HEK293 (cell line): ENCODE measurements around the gene METTL1.
A peak's percentile ranks its signal among the peaks of the same experiment; 100 is the strongest.

Experiments used
- GFI1B ChIP-seq: fragments of 450-650 bp; formaldehyde crosslinking; IDR thresholded peaks from 2 replicates; pipeline ENCODE4 v1.5.1; 2016; ENCODE audit warnings: missing biosample characterization, missing genetic modification characterization
- KLF10 ChIP-seq: fragments of 450-650 bp; IDR thresholded peaks from 2 replicates; pipeline ENCODE4 v1.5.1; 2018; ENCODE audit warnings: missing biosample characterization, mild to moderate bottlenecking, missing genetic modification characterization
- KLF16 ChIP-seq: fragments of 450-650 bp; formaldehyde crosslinking; IDR thresholded peaks from 2 replicates; pipeline ENCODE4 v1.5.1; 2017; ENCODE audit warnings: missing biosample characterization, missing genetic modification characterization
- KLF9 ChIP-seq: fragments of 450-650 bp; formaldehyde crosslinking; IDR thresholded peaks from 2 replicates; pipeline ENCODE4 v1.5.1; 2016; ENCODE audit warnings: missing biosample characterization, missing genetic modification characterization, low read depth
- SCRT1 ChIP-seq: fragments of 450-650 bp; formaldehyde crosslinking; IDR thresholded peaks from 2 replicates; pipeline ENCODE4 v1.5.1; 2016; ENCODE audit warnings: missing biosample characterization, missing genetic modification characterization, borderline replicate concordance
- TRIM28 ChIP-seq: IDR thresholded peaks from 2 replicates; pipeline ENCODE4 v1.6.1; 2011; ENCODE audit warnings: low read length, control low read depth, borderline replicate concordance
- YY2 ChIP-seq: fragments of 450-650 bp; formaldehyde crosslinking; IDR thresholded peaks from 2 replicates; pipeline ENCODE4 v1.5.1; 2016; ENCODE audit warnings: missing biosample characterization, missing genetic modification characterization
- ZBTB11 ChIP-seq: fragments of 450-650 bp; formaldehyde crosslinking; conservative IDR thresholded peaks from 2 replicates; pipeline ENCODE4 v1.5.1; 2016; ENCODE audit warnings: low read depth, missing biosample characterization, missing genetic modification characterization
- ZEB2 ChIP-seq: fragments of 450-650 bp; formaldehyde crosslinking; IDR thresholded peaks from 2 replicates; pipeline ENCODE4 v1.5.1; 2016; ENCODE audit warnings: missing biosample characterization, missing genetic modification characterization
- ZFHX2 ChIP-seq: fragments of 450-650 bp; formaldehyde crosslinking; conservative IDR thresholded peaks from 2 replicates; pipeline ENCODE4 v1.5.1; 2016; ENCODE audit warnings: missing biosample characterization, missing genetic modification characterization
- ZIC2 ChIP-seq: fragments of 450-650 bp; formaldehyde crosslinking; IDR thresholded peaks from 2 replicates; pipeline ENCODE4 v1.5.1; 2016; ENCODE audit warnings: missing biosample characterization, missing genetic modification characterization
- ZNF114 ChIP-seq: fragments of 450-650 bp; formaldehyde crosslinking; IDR thresholded peaks from 2 replicates; pipeline ENCODE4 v1.5.0; 2017; ENCODE audit warnings: missing biosample characterization, missing genetic modification characterization
- ZNF132 ChIP-seq: fragments of 450-650 bp; formaldehyde crosslinking; IDR thresholded peaks from 2 replicates; pipeline ENCODE4 v1.5.1; 2017; ENCODE audit warnings: missing biosample characterization, missing genetic modification characterization, borderline replicate concordance
- ZNF133 ChIP-seq: fragments of 450-650 bp; formaldehyde crosslinking; IDR thresholded peaks from 2 replicates; pipeline ENCODE4 v1.5.1; 2016; ENCODE audit warnings: missing biosample characterization, missing genetic modification characterization
- ZNF174 ChIP-seq: fragments of 450-650 bp; formaldehyde crosslinking; IDR thresholded peaks from 2 replicates; pipeline ENCODE4 v1.5.0; 2017; ENCODE audit warnings: missing biosample characterization, mild to moderate bottlenecking, missing genetic modification characterization
- ZNF19 ChIP-seq: fragments of 450-650 bp; formaldehyde crosslinking; IDR thresholded peaks from 2 replicates; pipeline ENCODE4; 2016; ENCODE audit warnings: missing biosample characterization, missing genetic modification characterization, low read depth
- ZNF26 ChIP-seq: fragments of 450-650 bp; formaldehyde crosslinking; IDR thresholded peaks from 2 replicates; pipeline ENCODE4 v1.5.1; 2016; ENCODE audit warnings: missing biosample characterization, missing genetic modification characterization
- ZNF302 ChIP-seq: fragments of 450-650 bp; formaldehyde crosslinking; IDR thresholded peaks from 2 replicates; pipeline ENCODE4 v1.5.1; 2016; ENCODE audit warnings: missing biosample characterization, missing genetic modification characterization, low read depth
- ZNF366 ChIP-seq: fragments of 450-650 bp; formaldehyde crosslinking; conservative IDR thresholded peaks from 2 replicates; pipeline ENCODE4 v1.5.1; 2016; ENCODE audit warnings: missing biosample characterization, missing genetic modification characterization
- ZNF423 ChIP-seq: fragments of 450-650 bp; formaldehyde crosslinking; IDR thresholded peaks from 2 replicates; pipeline ENCODE4 v1.5.1; 2016; ENCODE audit warnings: missing biosample characterization, missing genetic modification characterization
- ZNF473 ChIP-seq: fragments of 450-650 bp; formaldehyde crosslinking; IDR thresholded peaks from 2 replicates; pipeline ENCODE4 v1.5.1; 2017; ENCODE audit warnings: missing biosample characterization, missing genetic modification characterization
- ZNF48 ChIP-seq: fragments of 450-650 bp; formaldehyde crosslinking; IDR thresholded peaks from 2 replicates; pipeline ENCODE4 v1.5.1; 2016; ENCODE audit warnings: missing biosample characterization, missing genetic modification characterization
- ZNF501 ChIP-seq: fragments of 450-650 bp; formaldehyde crosslinking; IDR thresholded peaks from 2 replicates; pipeline ENCODE4 v1.5.1; 2016; ENCODE audit warnings: missing biosample characterization, missing genetic modification characterization
- ZNF514 ChIP-seq: fragments of 450-650 bp; formaldehyde crosslinking; IDR thresholded peaks from 2 replicates; pipeline ENCODE4 v1.5.1; 2016; ENCODE audit warnings: missing biosample characterization, missing genetic modification characterization
- ZNF544 ChIP-seq: fragments of 450-650 bp; formaldehyde crosslinking; IDR thresholded peaks from 2 replicates; pipeline ENCODE4 v1.5.0; 2017; ENCODE audit warnings: missing biosample characterization, missing genetic modification characterization
- ZNF561 ChIP-seq: fragments of 450-650 bp; IDR thresholded peaks from 2 replicates; pipeline ENCODE4 v1.5.1; 2018; ENCODE audit warnings: missing biosample characterization, missing genetic modification characterization, borderline replicate concordance
- ZNF621 ChIP-seq: fragments of 450-650 bp; formaldehyde crosslinking; IDR thresholded peaks from 2 replicates; pipeline ENCODE4 v1.5.1; 2017; ENCODE audit warnings: missing biosample characterization, missing genetic modification characterization
- ZNF623 ChIP-seq: fragments of 450-650 bp; formaldehyde crosslinking; IDR thresholded peaks from 2 replicates; pipeline ENCODE4 v1.5.1; 2016; ENCODE audit warnings: missing biosample characterization, missing genetic modification characterization
- ZNF626 ChIP-seq: fragments of 450-650 bp; sonication (Bioruptor Pico); formaldehyde crosslinking; IDR thresholded peaks from 2 replicates; pipeline ENCODE4 v1.5.1; 2018; ENCODE audit warnings: missing biosample characterization, missing genetic modification characterization, inconsistent platforms
- ZNF654 ChIP-seq: fragments of 450-650 bp; formaldehyde crosslinking; IDR thresholded peaks from 2 replicates; pipeline ENCODE4 v1.5.1; 2016; ENCODE audit warnings: low read depth, missing biosample characterization, missing genetic modification characterization
- ZNF658 ChIP-seq: fragments of 450-650 bp; formaldehyde crosslinking; IDR thresholded peaks from 2 replicates; pipeline ENCODE4; 2016; ENCODE audit warnings: missing biosample characterization, missing genetic modification characterization
- ZNF677 ChIP-seq: fragments of 450-650 bp; IDR thresholded peaks from 2 replicates; pipeline ENCODE4 v1.5.0; 2018; ENCODE audit warnings: missing biosample characterization, mild to moderate bottlenecking, missing genetic modification characterization, moderate library complexity
- ZNF747 ChIP-seq: fragments of 450-650 bp; formaldehyde crosslinking; IDR thresholded peaks from 2 replicates; pipeline ENCODE4 v1.5.1; 2016; ENCODE audit warnings: missing biosample characterization, missing genetic modification characterization
- ZNF777 ChIP-seq: fragments of 450-650 bp; formaldehyde crosslinking; IDR thresholded peaks from 2 replicates; pipeline ENCODE4 v1.5.1; 2017; ENCODE audit warnings: missing biosample characterization, missing genetic modification characterization, borderline replicate concordance
- ZNF830 ChIP-seq: fragments of 450-650 bp; IDR thresholded peaks from 2 replicates; pipeline ENCODE4 v1.5.0; 2018; ENCODE audit warnings: missing biosample characterization, missing genetic modification characterization, low read depth, mild to moderate bottlenecking, moderate library complexity
- TF ChIP-seq, protein P1 (sequence below): fragments of 450-650 bp; formaldehyde crosslinking; IDR thresholded peaks from 2 replicates; pipeline ENCODE4 v1.5.1; 2017; ENCODE audit warnings: missing biosample characterization, missing genetic modification characterization

Gene METTL1

GRCh38 chr12:57766464-57767304 lies 5.2 kb downstream of the METTL1 start, which contains the start of gene CYP27B1 (continued):
- TF ChIP-seq ZNF658 (tag by site-specific recombination) (no peak), ZNF830 (no peak), ZNF654 (tag by site-specific recombination) (no peak), ZNF501 (no peak), ZNF423 (tag by site-specific recombination) (peak; percentile 78), ZNF747 (tag by site-specific recombination) (no peak), ZNF473 (tag by site-specific recombination) (no peak), KLF10 (tag by site-specific recombination) (0 out of 2 replicates have a peak, but pooled peaks have one; percentile 25), ZNF19 (tag by site-specific recombination) (no peak), TRIM28 (no peak), ZNF132 (no peak), ZNF514 (tag by site-specific recombination) (no peak), ZNF26 (tag by site-specific recombination) (no peak), ZNF626 (tag by site-specific recombination) (no peak), GFI1B (no peak), ZNF621 (tag by site-specific recombination) (no peak), ZNF174 (tag by site-specific recombination) (no peak), ZNF544 (no peak), ZEB2 (tag by site-specific recombination) (peak; percentile 57), YY2 (tag by site-specific recombination) (no peak), ZNF133 (tag by site-specific recombination) (no peak), ZNF114 (tag by site-specific recombination) (no peak), ZBTB11 (tag by site-specific recombination) (no peak), ZNF623 (no peak), SCRT1 (tag by site-specific recombination) (no peak), ZNF677 (no peak), KLF16 (tag by site-specific recombination) (peak; percentile 19; the same call in 1 of the 2 replicates), KLF9 (tag by site-specific recombination) (no peak), ZIC2 (tag by site-specific recombination) (peak; percentile 59), ZNF366 (tag by site-specific recombination) (peak; percentile 29; the same call in 1 of the 2 replicates), ZNF777 (tag by site-specific recombination) (no peak), ZNF48 (no peak), ZNF302 (no peak), ZNF561 (0 out of 2 replicates have a peak, but pooled peaks have one; percentile 57), ZFHX2 (tag by site-specific recombination) (peak; percentile 44)
- TF ChIP-seq, protein P1, sequence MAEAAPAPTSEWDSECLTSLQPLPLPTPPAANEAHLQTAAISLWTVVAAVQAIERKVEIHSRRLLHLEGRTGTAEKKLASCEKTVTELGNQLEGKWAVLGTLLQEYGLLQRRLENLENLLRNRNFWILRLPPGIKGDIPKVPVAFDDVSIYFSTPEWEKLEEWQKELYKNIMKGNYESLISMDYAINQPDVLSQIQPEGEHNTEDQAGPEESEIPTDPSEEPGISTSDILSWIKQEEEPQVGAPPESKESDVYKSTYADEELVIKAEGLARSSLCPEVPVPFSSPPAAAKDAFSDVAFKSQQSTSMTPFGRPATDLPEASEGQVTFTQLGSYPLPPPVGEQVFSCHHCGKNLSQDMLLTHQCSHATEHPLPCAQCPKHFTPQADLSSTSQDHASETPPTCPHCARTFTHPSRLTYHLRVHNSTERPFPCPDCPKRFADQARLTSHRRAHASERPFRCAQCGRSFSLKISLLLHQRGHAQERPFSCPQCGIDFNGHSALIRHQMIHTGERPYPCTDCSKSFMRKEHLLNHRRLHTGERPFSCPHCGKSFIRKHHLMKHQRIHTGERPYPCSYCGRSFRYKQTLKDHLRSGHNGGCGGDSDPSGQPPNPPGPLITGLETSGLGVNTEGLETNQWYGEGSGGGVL = no peak
